Right hindlimb (tissue), 1 donor: ENCODE data around the gene CAMLG.
A peak's percentile ranks its signal among the peaks of the same experiment; 100 is the strongest.
"Not testable (repeated sequence)": the region's sequence is repeated elsewhere in the genome, so short reads cannot be mapped to it uniquely, and the experiment has no call there.

Experiments
- DNase-seq: peaks from one replicate; pipeline ENCODE4 v3.0.0-alpha.2; 2018

Gene CAMLG

GRCh38 chr5:134738133-134738962 lies at the start of gene CAMLG:
CAMLG (plus strand) TSS chr5:134738548; CDS start chr5:134738621, 73 bp downstream.
- DNase-seq = peak; percentile 98

- DNase-seq = not testable (repeated sequence)
Observed at GRCh38 chr5:134690144-134690543, 48.2 kb upstream of the CAMLG start.

GRCh38 chr5:134692722-134693121 lies 45.6 kb upstream of the CAMLG start:
- DNase-seq = no peak

- no peak for DNase-seq
Observed at GRCh38 chr5:134708301-134708700, 30.0 kb upstream of the CAMLG start.

GRCh38 chr5:134714120-134714519 lies 24.2 kb upstream of the CAMLG start:
- DNase-seq = no peak

GRCh38 chr5:134714541-134714940 lies 23.8 kb upstream of the CAMLG start:
- no peak for DNase-seq

GRCh38 chr5:134715466-134715865 lies 22.9 kb upstream of the CAMLG start:
- DNase-seq = not testable (repeated sequence)

- no peak for DNase-seq
Observed at GRCh38 chr5:134724872-134725271, 13.5 kb upstream of the CAMLG start.

GRCh38 chr5:134732819-134733218 lies 5.5 kb upstream of the CAMLG start:
- DNase-seq = no peak

- no peak for DNase-seq
Observed at GRCh38 chr5:134735243-134735642, 3.1 kb upstream of the CAMLG start.

- DNase-seq = no peak
Observed at GRCh38 chr5:134736173-134736812, 2.1 kb upstream of the CAMLG start.

GRCh38 chr5:134738963-134739661 lies 764 bp downstream of the CAMLG start:
- peak; percentile 28 for DNase-seq

- no peak for DNase-seq
Observed at GRCh38 chr5:134741052-134741451, 2.7 kb downstream of the CAMLG start.

GRCh38 chr5:134742134-134742533 lies 3.8 kb downstream of the CAMLG start:
- no peak for DNase-seq

- no peak for DNase-seq
Observed at GRCh38 chr5:134749415-134749814, 11.1 kb downstream of the CAMLG start.

GRCh38 chr5:134758176-134758503 lies 19.8 kb downstream of the CAMLG start:
- DNase-seq = no peak

GRCh38 chr5:134758504-134759341 lies 20.4 kb downstream of the CAMLG start, which contains the start of gene DDX46:
DDX46 (plus strand) TSS chr5:134758779; CDS start chr5:134758939, 160 bp downstream.
- DNase-seq = peak; percentile 95

- not testable (repeated sequence) for DNase-seq
Observed at GRCh38 chr5:134767528-134768291, 29.4 kb downstream of the CAMLG start.

- no peak for DNase-seq
Observed at GRCh38 chr5:134769206-134769605, 30.9 kb downstream of the CAMLG start.

GRCh38 chr5:134772461-134773125 lies 34.2 kb downstream of the CAMLG start:
- DNase-seq = no peak

- no peak for DNase-seq
Observed at GRCh38 chr5:134777366-134777765, 39.0 kb downstream of the CAMLG start.
